Coronary artery (tissue), 2 donors: ENCODE results near the gene TLE7.
A peak's percentile ranks its signal among the peaks of the same experiment; 100 is the strongest.

Experiments used
- DNase-seq: peaks from one replicate; pipeline ENCODE4 v3.0.0-alpha.2; 2017; ENCODE audit warnings: low spot score
- H3K27ac ChIP-seq, 2 donors: fragments of 200-600 bp; sonication (generic); one replicate each; pipeline ENCODE4 v1.5.1; 2016 to 2019
- H3K4me3 ChIP-seq: fragments of 200-600 bp; sonication (generic); 2 replicates; pipeline ENCODE4 v1.5.1; 2016; ENCODE audit warnings: mild to moderate bottlenecking, moderate library complexity
- TF ChIP-seq, protein P1 (sequence below): fragments of 200-600 bp; sonication (generic); IDR thresholded peaks from one replicate; pipeline ENCODE4 v1.5.1; 2019; ENCODE audit warnings: antibody characterized with exemption

The TLE7 gene

DNA sequence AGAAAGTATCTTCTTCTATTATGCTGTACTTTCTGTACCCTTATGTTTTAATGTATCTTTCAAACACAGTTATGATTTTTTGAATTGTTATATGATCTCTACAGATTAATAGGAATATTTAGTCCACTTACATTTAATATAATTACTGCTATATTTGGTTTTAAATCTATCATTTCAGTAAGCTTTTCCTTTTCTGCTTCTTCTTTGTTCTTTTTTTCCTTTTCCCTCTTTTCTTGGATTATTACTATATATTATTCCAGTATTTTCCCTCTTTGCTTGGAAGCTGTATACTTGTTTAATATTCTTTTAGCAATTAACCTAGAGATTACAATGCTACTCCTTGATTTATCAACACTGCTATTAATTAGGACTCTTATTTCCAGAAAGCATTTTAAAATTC is 13.5 kb downstream of the TLE7 start:
- no peak overlapping the region for H3K27ac ChIP-seq
- no peak overlapping the region for H3K4me3 ChIP-seq
- TF ChIP-seq, protein P1, sequence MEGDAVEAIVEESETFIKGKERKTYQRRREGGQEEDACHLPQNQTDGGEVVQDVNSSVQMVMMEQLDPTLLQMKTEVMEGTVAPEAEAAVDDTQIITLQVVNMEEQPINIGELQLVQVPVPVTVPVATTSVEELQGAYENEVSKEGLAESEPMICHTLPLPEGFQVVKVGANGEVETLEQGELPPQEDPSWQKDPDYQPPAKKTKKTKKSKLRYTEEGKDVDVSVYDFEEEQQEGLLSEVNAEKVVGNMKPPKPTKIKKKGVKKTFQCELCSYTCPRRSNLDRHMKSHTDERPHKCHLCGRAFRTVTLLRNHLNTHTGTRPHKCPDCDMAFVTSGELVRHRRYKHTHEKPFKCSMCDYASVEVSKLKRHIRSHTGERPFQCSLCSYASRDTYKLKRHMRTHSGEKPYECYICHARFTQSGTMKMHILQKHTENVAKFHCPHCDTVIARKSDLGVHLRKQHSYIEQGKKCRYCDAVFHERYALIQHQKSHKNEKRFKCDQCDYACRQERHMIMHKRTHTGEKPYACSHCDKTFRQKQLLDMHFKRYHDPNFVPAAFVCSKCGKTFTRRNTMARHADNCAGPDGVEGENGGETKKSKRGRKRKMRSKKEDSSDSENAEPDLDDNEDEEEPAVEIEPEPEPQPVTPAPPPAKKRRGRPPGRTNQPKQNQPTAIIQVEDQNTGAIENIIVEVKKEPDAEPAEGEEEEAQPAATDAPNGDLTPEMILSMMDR = no peak
- no peak for DNase-seq

GRCh38 chr16:71426880-71427615 is 14.8 kb downstream of the TLE7 start:
- Histone ChIP-seq H3K4me3 (no peak overlapping the region), H3K27ac (no peak overlapping the region)
- DNase-seq = no peak
- TF ChIP-seq, protein P1 = no peak

DNA sequence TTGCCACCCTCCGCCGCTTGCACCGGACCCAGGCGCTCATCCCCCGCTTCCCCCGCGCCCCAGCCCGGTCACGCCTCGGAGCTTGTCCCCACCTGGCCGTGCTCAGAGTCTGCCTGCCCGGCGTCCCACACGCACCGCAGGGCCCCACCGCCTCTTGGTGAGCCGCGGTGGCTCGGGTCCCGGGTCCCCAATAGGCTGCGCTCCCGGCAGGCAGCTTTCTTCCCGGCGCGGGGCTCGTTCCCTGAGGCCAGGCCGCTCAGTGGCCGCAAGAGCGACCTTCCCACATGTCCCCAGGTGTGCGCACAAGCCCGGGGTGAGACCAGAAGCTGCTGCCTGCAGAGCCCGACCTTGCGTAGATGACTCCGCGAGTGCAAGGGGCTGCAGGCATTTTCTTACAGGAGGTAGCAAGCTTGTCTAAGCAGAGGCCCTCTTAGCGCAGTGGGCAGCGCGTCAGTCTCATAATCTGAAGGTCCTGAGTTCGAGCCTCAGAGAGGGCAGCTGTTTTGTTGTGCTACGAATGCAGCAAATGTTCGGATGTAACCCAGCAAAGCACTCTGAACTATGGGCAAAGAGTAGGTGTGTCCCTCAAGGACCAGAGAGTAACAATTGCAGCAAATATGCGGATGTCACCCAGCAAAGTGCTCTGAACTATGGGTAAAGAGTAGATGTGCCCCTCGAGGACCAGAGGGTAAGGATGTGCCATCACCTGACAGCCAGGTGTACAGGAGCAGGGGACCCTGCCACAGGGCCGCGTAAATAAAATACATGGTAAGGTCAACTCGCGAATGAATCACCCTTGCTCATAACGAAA is 15.6 kb downstream of the TLE7 start:
- TF ChIP-seq, protein P1 = no peak
- DNase-seq = peak; percentile 65
- Histone ChIP-seq H3K4me3 (no peak overlapping the region), H3K27ac (no peak overlapping the region)

- TF ChIP-seq, protein P1 = no peak
- no peak overlapping the region for H3K27ac ChIP-seq
- no peak overlapping the region for H3K4me3 ChIP-seq
- DNase-seq = no peak
These were observed 16.1 kb downstream of the TLE7 start for GRCh38 chr16:71425746-71426068.

DNA sequence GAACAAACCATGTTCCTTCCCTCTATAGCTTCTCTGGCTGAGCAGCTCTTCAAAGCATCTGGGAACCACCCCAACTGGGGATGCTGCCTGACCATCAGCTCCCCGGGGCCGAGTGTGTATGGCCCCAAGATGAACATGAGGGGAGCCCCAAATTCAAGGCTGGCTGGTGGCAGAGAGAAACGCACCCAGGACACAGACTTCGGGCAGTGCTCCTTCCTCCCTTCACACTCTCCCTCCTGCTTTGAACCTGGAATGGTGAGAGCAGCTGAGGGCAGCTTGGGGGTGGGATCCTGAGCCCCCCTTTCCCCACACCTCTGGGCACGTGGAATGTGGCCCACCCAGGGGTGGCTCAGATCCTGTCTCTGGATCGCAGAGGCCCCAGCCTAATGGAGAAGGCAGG is 17.2 kb downstream of the TLE7 start:
- DNase-seq = no peak
- TF ChIP-seq, protein P1 = no peak
- Histone ChIP-seq H3K27ac (no peak overlapping the region), H3K4me3 (no peak overlapping the region)

- Histone ChIP-seq H3K4me3 (no peak overlapping the region), H3K27ac (no peak overlapping the region)
- TF ChIP-seq, protein P1 = no peak
- no peak for DNase-seq
These were observed 18.0 kb downstream of the TLE7 start for GRCh38 chr16:71423865-71424264.

GRCh38 chr16:71423016-71423415 is 18.8 kb downstream of the TLE7 start:
- DNase-seq = no peak
- TF ChIP-seq, protein P1 = no peak
- H3K4me3 ChIP-seq = no peak overlapping the region
- no peak overlapping the region for H3K27ac ChIP-seq
